ENCODE results near the gene ALOX15. TPM values are rescaled to one million over a fixed set of nuclear protein-coding genes. Genes with fewer than 3 reads are reported as not detected.
"Not testable (repeated sequence)": the region's sequence is repeated elsewhere in the genome, so short reads cannot be mapped to it uniquely, and the experiment has no call there.

The ALOX15 gene, protein sequence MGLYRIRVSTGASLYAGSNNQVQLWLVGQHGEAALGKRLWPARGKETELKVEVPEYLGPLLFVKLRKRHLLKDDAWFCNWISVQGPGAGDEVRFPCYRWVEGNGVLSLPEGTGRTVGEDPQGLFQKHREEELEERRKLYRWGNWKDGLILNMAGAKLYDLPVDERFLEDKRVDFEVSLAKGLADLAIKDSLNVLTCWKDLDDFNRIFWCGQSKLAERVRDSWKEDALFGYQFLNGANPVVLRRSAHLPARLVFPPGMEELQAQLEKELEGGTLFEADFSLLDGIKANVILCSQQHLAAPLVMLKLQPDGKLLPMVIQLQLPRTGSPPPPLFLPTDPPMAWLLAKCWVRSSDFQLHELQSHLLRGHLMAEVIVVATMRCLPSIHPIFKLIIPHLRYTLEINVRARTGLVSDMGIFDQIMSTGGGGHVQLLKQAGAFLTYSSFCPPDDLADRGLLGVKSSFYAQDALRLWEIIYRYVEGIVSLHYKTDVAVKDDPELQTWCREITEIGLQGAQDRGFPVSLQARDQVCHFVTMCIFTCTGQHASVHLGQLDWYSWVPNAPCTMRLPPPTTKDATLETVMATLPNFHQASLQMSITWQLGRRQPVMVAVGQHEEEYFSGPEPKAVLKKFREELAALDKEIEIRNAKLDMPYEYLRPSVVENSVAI
- total RNA-seq (2014; rRNA removed; shearing (Covaris generic)): 0.41 TPM in 1 of 2 replicates, not detected in the other

DNA sequence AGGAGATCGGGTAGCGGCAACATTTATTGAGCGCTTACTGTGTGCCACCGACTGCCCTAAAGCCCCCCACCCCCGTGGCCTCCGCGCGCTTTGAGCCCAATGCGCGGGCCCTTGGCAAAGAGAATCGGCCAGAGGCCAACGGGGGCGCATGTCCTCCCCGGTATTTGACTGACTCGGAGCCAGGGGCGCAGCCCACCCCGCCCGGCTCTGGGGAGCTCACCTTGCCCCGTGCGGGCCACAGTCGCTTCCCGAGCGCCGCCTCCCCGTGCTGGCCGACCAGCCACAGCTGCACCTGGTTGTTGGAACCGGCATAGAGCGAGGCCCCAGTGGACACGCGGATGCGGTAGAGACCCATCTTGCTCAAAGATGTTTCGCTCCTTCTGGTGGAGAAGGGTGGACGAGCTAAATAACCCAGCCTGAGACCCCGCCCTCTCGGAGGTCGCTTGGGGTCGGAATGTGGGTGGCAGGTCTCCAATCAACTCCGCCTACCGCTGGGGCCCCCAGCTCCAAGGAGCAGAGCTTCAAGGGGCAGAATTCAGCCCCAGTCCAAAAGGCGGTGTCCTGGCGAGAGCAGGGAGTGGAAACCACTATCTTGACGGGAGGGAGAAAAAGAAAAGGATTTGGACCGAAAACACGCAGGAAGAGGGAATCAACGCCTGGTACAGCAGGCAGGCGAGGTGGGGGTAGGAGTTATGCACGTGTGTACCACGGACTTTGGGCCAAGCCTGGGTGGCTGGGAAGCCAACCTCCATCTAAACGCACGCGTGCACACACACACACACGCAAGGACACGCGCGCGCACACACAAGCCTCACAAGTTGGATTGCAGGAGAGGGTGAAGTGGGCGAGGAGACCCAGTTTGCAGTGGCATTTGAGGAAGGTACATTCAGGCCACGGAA, at the start of gene ALOX15:
Gene ALOX15 (minus strand): TSS at position 382 of the 899 bp plus-strand sequence. CDS start 27 bp downstream, at position 355.
- in situ Hi-C loops (cut with HindIII; ENCODE audit: low sequenced_read_pairs): no loop called here
- no peak for DNase-seq (ENCODE audit: low spot score)

- in situ Hi-C loops (cut with HindIII; ENCODE audit: low sequenced_read_pairs): no loop called here
- DNase-seq (ENCODE audit: low spot score): no peak
Measured at GRCh38 chr17:4690745-4691144, 49.3 kb upstream of the ALOX15 start.

- in situ Hi-C loops (cut with HindIII; ENCODE audit: low sequenced_read_pairs); DNase-seq (ENCODE audit: low spot score): not testable (repeated sequence)
Measured at GRCh38 chr17:4689872-4690271, 48.4 kb upstream of the ALOX15 start.

DNA sequence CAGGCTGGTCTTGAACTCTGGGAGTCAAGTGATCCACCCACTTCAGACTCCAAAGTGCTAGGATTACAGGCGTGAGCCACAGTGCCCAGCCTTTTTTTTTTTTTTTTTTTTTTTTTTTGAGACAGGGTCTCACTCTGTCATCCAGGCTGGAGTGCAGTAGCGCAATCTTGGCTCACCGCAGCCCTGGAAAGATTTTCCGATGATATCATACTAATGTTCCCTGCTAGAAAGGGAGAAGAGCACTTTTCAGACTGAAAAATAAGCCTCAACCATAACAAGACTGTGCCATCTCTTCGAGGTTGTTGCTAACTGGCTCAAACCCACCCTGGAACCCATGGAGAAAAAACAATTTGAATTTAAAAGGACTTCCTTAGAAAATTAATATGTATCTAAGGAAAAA, 42.3 kb upstream of the ALOX15 start:
- DNase-seq (ENCODE audit: low spot score); in situ Hi-C loops (cut with HindIII; ENCODE audit: low sequenced_read_pairs): not testable (repeated sequence)

DNA sequence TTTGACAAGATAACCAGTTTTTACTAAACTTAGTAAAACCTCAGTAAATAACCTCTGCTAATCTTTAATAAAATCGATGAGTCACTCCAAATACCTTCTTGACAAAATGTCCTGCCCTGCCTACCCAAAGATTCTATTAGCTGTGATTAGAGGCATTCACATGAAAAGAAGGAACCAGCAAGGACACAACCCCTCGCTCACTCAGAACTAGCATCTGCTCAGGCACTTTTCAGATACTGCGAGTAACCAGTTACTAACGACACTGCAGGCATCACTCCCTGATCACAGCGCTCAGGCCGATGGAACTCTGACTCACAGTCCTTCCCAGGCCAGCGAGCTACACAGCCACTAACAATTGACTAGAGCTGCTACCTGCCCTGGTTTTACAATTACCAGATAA, 38.2 kb upstream of the ALOX15 start:
- in situ Hi-C loops (cut with HindIII; ENCODE audit: low sequenced_read_pairs): no loop called here
- no peak for DNase-seq (ENCODE audit: low spot score)

DNA sequence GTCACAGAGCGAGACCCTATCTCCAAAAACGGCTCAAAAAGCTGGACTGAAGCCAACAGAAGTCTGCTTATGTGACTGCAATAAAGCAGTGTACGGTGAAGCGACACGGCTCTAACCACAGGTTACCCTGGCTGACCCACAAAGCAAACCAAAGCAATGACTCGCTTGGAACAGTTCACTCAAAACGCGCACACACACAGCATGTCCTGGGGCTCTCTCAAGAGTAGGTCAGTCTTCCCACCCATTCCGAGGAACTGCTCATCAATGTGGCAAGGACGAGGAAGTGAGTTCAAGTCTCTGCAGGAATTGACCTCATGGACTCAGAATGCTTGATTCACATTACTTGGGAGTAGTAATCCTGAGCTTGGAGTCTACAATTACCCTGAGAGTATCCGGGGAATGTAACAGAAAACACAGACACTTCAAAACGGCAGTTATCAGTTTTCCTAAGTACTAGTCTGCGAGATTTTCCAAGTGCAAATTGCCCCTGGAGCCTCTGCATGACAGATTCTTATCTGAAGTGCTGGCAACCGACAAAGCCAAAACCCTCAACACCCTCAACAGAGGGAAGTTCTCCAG, 37.1 kb upstream of the ALOX15 start:
- DNase-seq (ENCODE audit: low spot score): no peak
- in situ Hi-C loops (cut with HindIII; ENCODE audit: low sequenced_read_pairs): no loop called here

- in situ Hi-C loops (cut with HindIII; ENCODE audit: low sequenced_read_pairs): no loop called here
Measured at GRCh38 chr17:4676791-4677190, 35.3 kb upstream of the ALOX15 start.

GRCh38 chr17:4675791-4676190, 34.3 kb upstream of the ALOX15 start:
- in situ Hi-C loops (cut with HindIII; ENCODE audit: low sequenced_read_pairs): no loop called here
- no peak for DNase-seq (ENCODE audit: low spot score)

More at GRCh38 chr17:4676791-4677190, 35.3 kb upstream of the ALOX15 start:
- no peak for DNase-seq (ENCODE audit: low spot score)

- DNase-seq (ENCODE audit: low spot score): no peak
- in situ Hi-C loops (cut with HindIII; ENCODE audit: low sequenced_read_pairs): no loop called here
Measured at GRCh38 chr17:4674685-4674998, 33.2 kb upstream of the ALOX15 start.

GRCh38 chr17:4673986-4674684, 32.7 kb upstream of the ALOX15 start:
- in situ Hi-C loops (cut with HindIII; ENCODE audit: low sequenced_read_pairs): no loop called here

GRCh38 chr17:4673169-4673568, 31.7 kb upstream of the ALOX15 start:
- in situ Hi-C loops (cut with HindIII; ENCODE audit: low sequenced_read_pairs): no loop called here
- no peak for DNase-seq (ENCODE audit: low spot score)

More at GRCh38 chr17:4673986-4674684, 32.7 kb upstream of the ALOX15 start:
- DNase-seq (ENCODE audit: low spot score): no peak

GRCh38 chr17:4672751-4673150, 31.3 kb upstream of the ALOX15 start:
- in situ Hi-C loops (cut with HindIII; ENCODE audit: low sequenced_read_pairs): no loop called here
- no peak for DNase-seq (ENCODE audit: low spot score)

DNA sequence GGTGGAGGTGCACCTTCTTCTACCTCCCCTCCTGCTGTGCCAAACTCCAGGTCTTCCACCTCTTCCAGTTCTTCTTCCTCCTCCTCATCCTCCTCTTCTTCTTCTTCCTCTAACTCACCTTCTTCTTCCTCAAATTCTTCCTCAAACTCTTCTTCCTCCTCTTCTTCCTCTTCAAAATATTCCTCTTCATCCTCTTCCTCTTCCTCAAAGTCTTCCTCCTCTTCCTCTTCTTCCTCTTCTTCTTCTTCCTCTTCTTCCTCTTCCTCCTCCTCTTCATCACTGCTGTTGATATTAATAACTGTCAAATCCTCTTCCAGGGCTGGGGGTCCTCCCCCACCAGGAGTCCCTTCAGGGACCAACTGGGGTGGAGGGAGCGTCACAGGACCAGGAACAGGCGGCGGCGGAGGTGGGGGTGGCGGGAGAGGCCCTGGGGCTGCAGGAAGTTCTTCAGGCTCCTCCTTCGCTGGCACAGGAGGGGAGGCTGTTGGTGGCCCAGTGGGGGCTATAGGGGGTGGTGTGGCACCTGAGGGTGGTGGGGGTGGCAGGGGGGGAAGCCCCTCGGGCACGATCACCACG, 30.7 kb upstream of the ALOX15 start:
- in situ Hi-C loops (cut with HindIII; ENCODE audit: low sequenced_read_pairs): no loop called here
- no peak for DNase-seq (ENCODE audit: low spot score)

DNA sequence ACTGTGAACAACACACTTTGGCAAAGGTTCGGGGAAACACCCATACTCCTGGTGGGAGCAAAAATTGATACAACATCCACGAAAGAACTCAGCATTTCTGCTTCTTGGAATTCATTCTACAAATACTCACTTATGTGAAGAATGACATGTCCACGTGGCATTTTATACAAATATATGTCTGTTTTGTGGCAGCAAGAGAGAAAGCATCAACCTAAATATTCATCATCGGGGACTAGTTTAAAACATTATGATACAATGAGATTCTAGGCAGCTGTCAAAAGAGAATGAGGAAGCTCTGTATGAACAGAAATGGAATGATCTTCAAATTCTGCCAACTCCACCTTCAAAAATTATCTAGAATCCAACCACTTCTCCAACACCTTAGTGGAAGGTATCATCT, 25.7 kb upstream of the ALOX15 start:
- in situ Hi-C loops (cut with HindIII; ENCODE audit: low sequenced_read_pairs): no loop called here
- no peak for DNase-seq (ENCODE audit: low spot score)

DNA sequence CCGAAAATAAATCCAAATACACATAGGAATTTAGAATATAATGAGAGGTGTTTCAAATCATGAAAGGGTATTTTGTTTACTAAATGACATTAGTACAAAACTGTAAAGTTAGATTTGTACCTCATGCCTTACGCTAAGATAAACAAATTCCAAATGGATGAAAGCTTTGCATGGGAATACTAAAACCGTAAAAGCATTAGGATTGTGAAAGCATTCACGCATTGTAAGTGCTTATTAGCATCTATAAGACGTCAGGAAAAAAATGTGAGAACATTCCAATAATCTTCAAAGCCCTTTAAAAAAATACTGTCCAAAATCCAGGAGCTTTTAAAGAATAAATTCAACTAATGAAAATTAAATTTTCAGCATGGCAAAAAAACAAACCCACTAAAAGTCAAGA, 24.8 kb upstream of the ALOX15 start:
- no peak for DNase-seq (ENCODE audit: low spot score)
- in situ Hi-C loops (cut with HindIII; ENCODE audit: low sequenced_read_pairs): no loop called here

DNA sequence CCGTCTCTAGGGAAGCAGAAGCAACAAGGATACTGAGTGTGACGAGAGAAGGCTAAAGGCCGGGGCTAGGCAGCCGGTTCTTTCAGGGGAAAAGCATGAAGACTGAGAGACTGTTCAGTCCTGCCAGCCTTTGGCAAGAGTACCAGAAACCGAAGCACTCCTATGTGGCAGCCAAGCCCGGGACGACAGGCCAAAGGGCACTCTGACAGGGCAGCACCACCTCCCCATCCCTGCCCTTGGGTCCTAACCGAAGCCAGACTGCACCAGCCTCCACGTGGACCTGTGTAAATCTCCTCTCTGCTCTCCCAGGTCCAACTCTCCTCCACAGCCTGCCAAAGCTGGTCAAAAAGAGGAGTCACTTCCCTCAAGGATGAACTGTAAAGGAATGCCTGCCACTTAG, 23.5 kb upstream of the ALOX15 start:
- in situ Hi-C loops (cut with HindIII; ENCODE audit: low sequenced_read_pairs): no loop called here
- DNase-seq (ENCODE audit: low spot score): no peak

- in situ Hi-C loops (cut with HindIII; ENCODE audit: low sequenced_read_pairs): no loop called here
- DNase-seq (ENCODE audit: low spot score): no peak
Measured at GRCh38 chr17:4664230-4664629, 22.8 kb upstream of the ALOX15 start.

DNA sequence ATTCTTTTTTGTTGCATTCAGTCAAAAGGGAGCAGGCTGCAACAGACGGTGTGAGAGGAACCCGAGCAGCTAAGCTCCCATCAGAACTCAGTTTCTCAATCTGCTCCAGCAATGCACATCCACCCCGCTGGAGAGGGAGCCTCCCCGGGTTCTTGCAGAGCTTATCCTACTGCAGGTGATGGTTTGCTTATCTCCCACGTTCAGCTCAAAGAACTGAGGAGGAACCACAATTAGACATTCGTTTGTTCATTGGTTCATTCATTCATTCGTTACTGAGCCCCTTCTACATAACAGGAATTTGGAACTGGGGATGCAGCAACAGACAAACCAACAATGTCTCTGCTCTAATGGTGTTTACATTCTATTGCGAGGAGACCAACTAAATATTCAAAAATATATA, 22.2 kb upstream of the ALOX15 start:
- in situ Hi-C loops (cut with HindIII; ENCODE audit: low sequenced_read_pairs): no loop called here
- no peak for DNase-seq (ENCODE audit: low spot score)
